OCI-LY3 (cell line): ENCODE results near the gene IL1R1.
A peak's percentile ranks its signal among the peaks of the same experiment; 100 is the strongest.

Experiments
- CTCF ChIP-seq: fragments of 200-600, 300-600 bp; sonication (generic); IDR thresholded peaks from 2 replicates; pipeline ENCODE4 v1.5.1; 2014; ENCODE audit warnings: antibody characterized with exemption, low read length, low read depth
- EZH2phosphoT487 ChIP-seq: fragments of 200-600 bp; shearing (Covaris generic); IDR thresholded peaks from 2 replicates; pipeline ENCODE4 v1.6.1; 2018; ENCODE audit warnings: antibody characterized with exemption, mixed run types, low read depth

GRCh38 chr2:102185347-102185746 is 42.8 kb downstream of the IL1R1 start:
- peak; percentile 68 for TF ChIP-seq CTCF
- no peak for TF ChIP-seq EZH2phosphoT487
